ENCODE results near the gene SDR9C7.
A peak's percentile ranks its signal among the peaks of the same experiment; 100 is the strongest.
"Not testable (repeated sequence)": the region's sequence is repeated elsewhere in the genome, so short reads cannot be mapped to it uniquely, and the experiment has no call there.

Gene SDR9C7

GRCh38 chr12:56941299-56942017 is 7.2 kb upstream of the SDR9C7 start:
- no peaks in the 10 kb centered on the region for H3K9me3 ChIP-seq
- no peak overlapping the region for H3K4me3 ChIP-seq
- in situ Hi-C loops (cut with MboI; ENCODE audit: low sequenced_read_pairs), result no loop called here
- H3K27me3 ChIP-seq (ENCODE audit: low read depth), result no peaks in the 10 kb centered on the region
- H3K4me1 ChIP-seq, result no peaks in the 10 kb centered on the region
- DNase-seq (ENCODE audit: low spot score in 2 of 2), result no peak
- no peaks in the 10 kb centered on the region for H3K36me3 ChIP-seq (replicated peaks)

GRCh38 chr12:56940942-56941298 is 6.7 kb upstream of the SDR9C7 start:
- in situ Hi-C loops (cut with MboI; ENCODE audit: low sequenced_read_pairs); H3K4me3 ChIP-seq; DNase-seq (ENCODE audit: low spot score in 2 of 2); H3K4me1 ChIP-seq; H3K27me3 ChIP-seq (ENCODE audit: low read depth); H3K36me3 ChIP-seq (replicated peaks); H3K9me3 ChIP-seq: not testable (repeated sequence)

GRCh38 chr12:56935752-56936151 is 1.5 kb upstream of the SDR9C7 start:
- DNase-seq (ENCODE audit: low spot score in 2 of 2), result no peak
- Histone ChIP-seq H3K4me1 (peaks cover 4% of the 10 kb centered on the region; the same call in 1 of the 2 replicates), H3K9me3 (no peaks in the 10 kb centered on the region), H3K27me3 (ENCODE audit: low read depth) (no peaks in the 10 kb centered on the region), H3K36me3 (replicated peaks) (no peaks in the 10 kb centered on the region), H3K4me3 (no peak overlapping the region)
- in situ Hi-C loops (cut with MboI; ENCODE audit: low sequenced_read_pairs), result no loop called here

- Histone ChIP-seq H3K36me3 (replicated peaks) (no peaks in the 10 kb centered on the region), H3K9me3 (no peaks in the 10 kb centered on the region), H3K4me1 (peaks cover 4% of the 10 kb centered on the region; the same call in 1 of the 2 replicates), H3K4me3 (no peak overlapping the region), H3K27me3 (ENCODE audit: low read depth) (no peaks in the 10 kb centered on the region)
- DNase-seq (ENCODE audit: low spot score in 2 of 2), result no peak
- in situ Hi-C loops (cut with MboI; ENCODE audit: low sequenced_read_pairs), result no loop called here
Observed at GRCh38 chr12:56935157-56935556, 949 bp upstream of the SDR9C7 start.

- H3K9me3 ChIP-seq, result no peaks in the 10 kb centered on the region
- H3K4me1 ChIP-seq, result peaks cover 4% of the 10 kb centered on the region; the same call in 1 of the 2 replicates
- no peak overlapping the region for H3K4me3 ChIP-seq
- in situ Hi-C loops (cut with MboI; ENCODE audit: low sequenced_read_pairs), result no loop called here
- no peaks in the 10 kb centered on the region for H3K36me3 ChIP-seq (replicated peaks)
- no peak for DNase-seq (ENCODE audit: low spot score in 2 of 2)
- H3K27me3 ChIP-seq (ENCODE audit: low read depth), result no peaks in the 10 kb centered on the region
Observed at GRCh38 chr12:56932867-56933266, 1.3 kb downstream of the SDR9C7 start.

- H3K9me3 ChIP-seq, result no peaks in the 10 kb centered on the region
- no peaks in the 10 kb centered on the region for H3K27me3 ChIP-seq (ENCODE audit: low read depth)
- H3K4me1 ChIP-seq, result peaks cover 4% of the 10 kb centered on the region; the same call in 1 of the 2 replicates
- no peak overlapping the region for H3K4me3 ChIP-seq
- in situ Hi-C loops (cut with MboI; ENCODE audit: low sequenced_read_pairs), result no loop called here
- no peaks in the 10 kb centered on the region for H3K36me3 ChIP-seq (replicated peaks)
- no peak for DNase-seq (ENCODE audit: low spot score in 2 of 2)
Observed at GRCh38 chr12:56932146-56932545, 2.1 kb downstream of the SDR9C7 start.

- no peaks in the 10 kb centered on the region for H3K27me3 ChIP-seq (ENCODE audit: low read depth)
- H3K4me1 ChIP-seq, result peaks cover 4% of the 10 kb centered on the region; the same call in 1 of the 2 replicates
- no peak overlapping the region for H3K4me3 ChIP-seq
- in situ Hi-C loops (cut with MboI; ENCODE audit: low sequenced_read_pairs), result no loop called here
- H3K9me3 ChIP-seq, result no peaks in the 10 kb centered on the region
- peak; percentile 3 to 39 for DNase-seq (ENCODE audit: low spot score in 2 of 2)
- no peaks in the 10 kb centered on the region for H3K36me3 ChIP-seq (replicated peaks)
Observed at GRCh38 chr12:56931474-56931978, 2.7 kb downstream of the SDR9C7 start.

GRCh38 chr12:56930241-56930640 is 4.0 kb downstream of the SDR9C7 start:
- no peak for DNase-seq (ENCODE audit: low spot score in 2 of 2)

GRCh38 chr12:56929780-56930179 is 4.4 kb downstream of the SDR9C7 start:
- Histone ChIP-seq H3K9me3 (no peaks in the 10 kb centered on the region), H3K4me3 (no peak overlapping the region), H3K27me3 (ENCODE audit: low read depth) (peaks cover 3% of the 10 kb centered on the region; the same call in 1 of the 2 replicates), H3K36me3 (replicated peaks) (no peaks in the 10 kb centered on the region), H3K4me1 (peaks cover 4% of the 10 kb centered on the region; the same call in 1 of the 2 replicates)
- no peak for DNase-seq (ENCODE audit: low spot score in 2 of 2)
- in situ Hi-C loops (cut with MboI; ENCODE audit: low sequenced_read_pairs), result no loop called here

More at GRCh38 chr12:56930241-56930640, 4.0 kb downstream of the SDR9C7 start:
- Histone ChIP-seq H3K9me3 (no peaks in the 10 kb centered on the region), H3K4me3 (no peak overlapping the region), H3K27me3 (ENCODE audit: low read depth) (peaks cover 3% of the 10 kb centered on the region; the same call in 1 of the 2 replicates), H3K4me1 (peaks cover 4% of the 10 kb centered on the region; the same call in 1 of the 2 replicates), H3K36me3 (replicated peaks) (no peaks in the 10 kb centered on the region)
- in situ Hi-C loops (cut with MboI; ENCODE audit: low sequenced_read_pairs), result no loop called here

- H3K4me3 ChIP-seq, result no peak overlapping the region
- in situ Hi-C loops (cut with MboI; ENCODE audit: low sequenced_read_pairs), result no loop called here
- no peak for DNase-seq (ENCODE audit: low spot score in 2 of 2)
- no peaks in the 10 kb centered on the region for H3K36me3 ChIP-seq (replicated peaks)
- peaks cover 4% of the 10 kb centered on the region; the same call in 1 of the 2 replicates for H3K4me1 ChIP-seq
- H3K9me3 ChIP-seq, result no peaks in the 10 kb centered on the region
- H3K27me3 ChIP-seq (ENCODE audit: low read depth), result peaks cover 3% of the 10 kb centered on the region; the same call in 1 of the 2 replicates
Observed at GRCh38 chr12:56928262-56928661, 5.9 kb downstream of the SDR9C7 start.

GRCh38 chr12:56927281-56927680 is 6.9 kb downstream of the SDR9C7 start:
- peaks cover 4% of the 10 kb centered on the region; the same call in 1 of the 2 replicates for H3K4me1 ChIP-seq
- no peaks in the 10 kb centered on the region for H3K9me3 ChIP-seq
- no peak for DNase-seq (ENCODE audit: low spot score in 2 of 2)
- peaks cover 3% of the 10 kb centered on the region; the same call in 1 of the 2 replicates for H3K27me3 ChIP-seq (ENCODE audit: low read depth)
- in situ Hi-C loops (cut with MboI; ENCODE audit: low sequenced_read_pairs), result no loop called here
- H3K4me3 ChIP-seq, result no peak overlapping the region
- H3K36me3 ChIP-seq (replicated peaks), result no peaks in the 10 kb centered on the region

- Histone ChIP-seq H3K4me3 (no peak overlapping the region), H3K36me3 (replicated peaks) (no peaks in the 10 kb centered on the region), H3K27me3 (ENCODE audit: low read depth) (peaks cover 3% of the 10 kb centered on the region; the same call in 1 of the 2 replicates), H3K4me1 (no peaks in the 10 kb centered on the region), H3K9me3 (no peaks in the 10 kb centered on the region)
- in situ Hi-C loops (cut with MboI; ENCODE audit: low sequenced_read_pairs), result no loop called here
- no peak for DNase-seq (ENCODE audit: low spot score in 2 of 2)
Observed at GRCh38 chr12:56922031-56922430, 12.2 kb downstream of the SDR9C7 start.

GRCh38 chr12:56921346-56921745 is 12.9 kb downstream of the SDR9C7 start:
- no peak for DNase-seq (ENCODE audit: low spot score in 2 of 2)
- Histone ChIP-seq H3K36me3 (replicated peaks) (no peaks in the 10 kb centered on the region), H3K9me3 (no peaks in the 10 kb centered on the region), H3K4me3 (no peak overlapping the region), H3K27me3 (ENCODE audit: low read depth) (peaks cover 3% of the 10 kb centered on the region; the same call in 1 of the 2 replicates), H3K4me1 (no peaks in the 10 kb centered on the region)
- in situ Hi-C loops (cut with MboI; ENCODE audit: low sequenced_read_pairs), result no loop called here

- in situ Hi-C loops (cut with MboI; ENCODE audit: low sequenced_read_pairs); H3K4me1 ChIP-seq; DNase-seq (ENCODE audit: low spot score in 2 of 2): not testable (repeated sequence)
Observed at GRCh38 chr12:56918139-56918538, 16.1 kb downstream of the SDR9C7 start.

More at GRCh38 chr12:56918139-56918538, 16.1 kb downstream of the SDR9C7 start:
- not testable (repeated sequence) for H3K4me3 ChIP-seq; H3K27me3 ChIP-seq (ENCODE audit: low read depth); H3K9me3 ChIP-seq; H3K36me3 ChIP-seq (replicated peaks)

Measured in HAP-1 (cell line).